OCI-M2 (cell line): ENCODE measurements around the gene SUCO.
"Not testable (repeated sequence)": the region's sequence is repeated elsewhere in the genome, so short reads cannot be mapped to it uniquely, and the experiment has no call there.

Source experiments
- DNase-seq: peaks from one replicate; lab custom pipeline; 2025; ENCODE audit not compliant: unreplicated experiment; lab: John Stamatoyannopoulos, UW

Gene SUCO

DNA sequence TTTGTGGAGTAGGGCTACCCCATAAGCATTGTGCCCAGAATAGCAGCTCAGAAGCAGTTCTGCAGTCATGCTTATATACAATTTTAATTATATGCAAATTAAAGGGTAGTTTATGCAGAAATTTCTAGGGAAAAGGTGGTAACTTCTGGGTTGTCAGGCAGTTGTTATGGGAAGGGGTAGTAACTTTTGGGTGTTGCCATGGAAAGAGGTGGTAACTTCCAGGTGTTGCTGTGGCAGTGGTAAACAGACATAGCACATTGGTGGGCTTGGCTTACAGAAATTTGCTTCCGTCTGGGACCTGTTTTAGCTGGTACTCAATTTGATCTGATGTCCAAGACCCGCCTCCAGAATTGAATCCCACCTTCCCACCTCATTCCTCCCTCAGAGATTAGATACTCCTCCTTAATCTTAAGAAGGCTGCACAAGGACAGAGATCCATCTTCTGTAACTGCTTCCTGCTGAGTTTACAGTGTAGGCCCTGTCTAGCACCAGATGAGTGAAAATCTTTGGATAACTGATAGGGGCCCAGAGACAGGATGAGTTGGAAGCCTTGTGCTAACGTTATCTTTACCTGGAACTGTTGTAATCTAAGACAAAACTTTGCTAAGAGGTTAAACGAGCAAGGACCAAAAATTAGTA, 26.7 kb downstream of the SUCO start:
- no peak for DNase-seq

DNA sequence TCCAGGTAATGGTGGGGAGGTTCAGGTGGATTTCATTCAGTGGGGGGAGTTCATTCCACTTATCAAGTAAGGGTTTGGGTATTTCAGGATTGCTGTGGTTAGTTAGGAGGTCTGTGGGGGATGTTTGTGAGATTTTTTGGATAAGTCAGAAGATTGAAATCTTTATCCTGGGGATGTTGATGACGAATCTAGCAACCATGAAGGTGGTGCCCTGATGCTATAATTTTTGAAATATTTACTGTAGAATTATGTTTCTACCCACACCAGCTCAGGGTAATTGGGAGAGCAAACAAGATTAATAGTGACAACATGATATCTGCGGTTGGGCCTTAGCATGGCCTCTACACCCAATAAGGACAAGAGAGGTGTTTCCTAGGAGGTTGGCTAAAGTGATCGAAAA, 28.3 kb downstream of the SUCO start:
- no peak for DNase-seq

DNA sequence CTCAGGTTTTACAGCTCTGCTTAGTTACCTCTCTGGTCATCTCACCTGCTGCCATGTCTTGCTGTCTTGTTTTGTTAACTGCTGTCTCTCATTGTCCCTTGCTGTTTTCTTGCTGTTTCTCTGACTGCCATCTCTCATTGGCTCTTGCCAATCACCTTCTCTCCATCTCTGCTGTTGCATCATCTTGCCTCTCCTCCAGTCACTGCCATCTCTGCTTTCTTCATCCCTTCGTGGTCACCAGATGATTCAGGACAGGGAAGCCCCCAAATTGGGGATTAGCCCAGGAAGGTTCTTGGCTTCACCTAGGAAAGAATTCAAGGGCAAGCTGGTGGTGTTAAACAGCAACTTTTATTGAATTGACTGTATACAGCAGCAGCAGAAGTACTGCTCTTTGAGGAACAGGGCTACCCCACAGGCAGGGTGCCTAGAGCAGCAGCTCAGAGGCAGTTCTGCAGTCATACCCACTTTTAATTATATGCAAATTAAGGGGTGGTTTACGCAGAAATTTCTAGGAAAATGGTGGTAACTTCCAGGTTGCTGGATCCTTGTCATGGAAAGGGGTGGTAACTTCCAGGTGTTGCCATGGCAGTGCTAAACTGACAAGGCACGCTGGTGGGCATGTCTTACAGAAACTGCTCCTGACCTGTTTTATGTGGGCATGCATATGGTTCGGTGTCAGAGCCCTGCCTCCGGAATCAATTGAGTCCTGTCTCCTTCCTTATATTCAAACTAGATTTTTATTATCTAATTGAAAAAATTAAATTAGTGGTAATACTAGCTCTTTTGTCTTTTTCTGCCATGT, 33.4 kb downstream of the SUCO start:
- DNase-seq: no peak

DNA sequence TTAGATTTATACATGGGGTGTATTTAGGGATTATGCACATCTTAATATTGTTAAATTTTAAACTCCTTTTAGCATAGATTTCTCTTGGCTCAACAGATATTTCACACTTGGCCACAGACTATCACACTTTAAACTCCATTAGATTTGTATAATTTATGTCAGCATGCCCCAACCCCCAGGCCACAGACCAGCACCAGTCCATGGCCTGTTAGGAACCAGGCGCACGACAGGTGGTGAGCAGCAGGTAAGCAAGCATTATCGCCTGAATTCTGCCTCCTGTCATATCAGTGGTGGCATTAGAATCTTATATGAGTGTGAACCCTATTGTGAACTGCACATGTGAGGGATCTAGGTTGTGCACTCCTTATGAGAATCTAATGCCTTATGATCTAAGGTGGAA, 34.8 kb downstream of the SUCO start:
- no peak for DNase-seq

DNA sequence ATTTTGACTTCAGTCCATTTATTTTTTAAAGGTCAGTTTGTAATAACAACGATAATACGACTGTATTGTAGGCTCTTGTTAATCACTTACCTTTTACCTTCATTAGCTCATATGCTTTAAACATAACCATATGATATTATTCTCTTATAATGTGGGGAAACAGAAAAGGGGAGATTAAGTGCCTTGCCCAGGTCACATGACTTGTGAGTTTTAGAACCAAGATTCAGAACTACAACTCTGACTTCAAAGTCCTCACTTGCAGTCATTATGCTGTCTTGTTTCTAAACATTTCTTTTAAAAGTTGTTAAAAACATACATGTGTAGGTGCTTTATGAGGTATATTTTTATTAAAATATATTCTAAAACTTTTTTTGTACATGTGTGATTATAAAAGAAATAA, 41.1 kb downstream of the SUCO start:
- no peak for DNase-seq

- DNase-seq: no peak
Observed at GRCh38 chr1:172578586-172578985, 45.6 kb downstream of the SUCO start.

GRCh38 chr1:172581273-172581672, 48.3 kb downstream of the SUCO start:
- DNase-seq: no peak

DNA sequence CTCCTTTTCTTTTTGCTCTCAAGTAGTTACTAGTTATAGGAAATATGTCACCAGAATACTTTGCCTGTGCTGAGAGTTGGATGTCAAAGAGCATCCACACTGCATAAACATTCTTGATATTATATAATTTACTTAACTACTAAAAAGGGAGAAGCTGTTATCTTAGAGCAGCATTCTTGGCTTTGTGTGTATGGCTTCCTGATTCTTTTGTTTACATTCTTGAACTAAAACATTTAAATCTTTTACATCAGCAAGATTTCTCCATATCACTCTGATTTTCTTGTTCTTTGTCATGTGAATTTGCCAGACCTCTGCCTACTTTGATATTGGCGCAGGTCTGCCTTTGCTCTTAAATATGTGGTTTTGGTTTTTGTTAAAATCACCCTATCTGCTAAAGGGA, 48.8 kb downstream of the SUCO start:
- DNase-seq: no peak

DNA sequence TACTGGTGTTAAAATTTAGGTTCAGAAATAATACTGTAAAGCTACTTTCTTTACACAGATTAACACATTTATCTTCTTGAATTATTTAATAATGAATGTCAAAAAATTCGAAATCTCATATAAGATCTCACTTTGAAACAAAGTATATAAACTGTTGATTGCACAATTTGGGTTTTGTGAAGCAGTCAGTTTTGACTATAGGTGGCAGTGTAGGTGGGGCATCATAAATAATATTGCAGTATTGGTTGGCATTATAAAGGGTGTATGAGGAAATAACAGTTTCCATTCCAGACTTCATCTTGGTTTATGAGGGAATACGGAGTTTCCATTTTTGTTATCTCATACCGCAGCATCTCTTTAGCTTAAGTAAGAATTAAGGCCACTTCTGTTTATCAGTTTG, 49.9 kb downstream of the SUCO start:
- no peak for DNase-seq

- DNase-seq: no peak
Observed at GRCh38 chr1:172585348-172585747, 52.4 kb downstream of the SUCO start.

- DNase-seq: no peak
Observed at GRCh38 chr1:172585861-172586260, 52.9 kb downstream of the SUCO start.

DNA sequence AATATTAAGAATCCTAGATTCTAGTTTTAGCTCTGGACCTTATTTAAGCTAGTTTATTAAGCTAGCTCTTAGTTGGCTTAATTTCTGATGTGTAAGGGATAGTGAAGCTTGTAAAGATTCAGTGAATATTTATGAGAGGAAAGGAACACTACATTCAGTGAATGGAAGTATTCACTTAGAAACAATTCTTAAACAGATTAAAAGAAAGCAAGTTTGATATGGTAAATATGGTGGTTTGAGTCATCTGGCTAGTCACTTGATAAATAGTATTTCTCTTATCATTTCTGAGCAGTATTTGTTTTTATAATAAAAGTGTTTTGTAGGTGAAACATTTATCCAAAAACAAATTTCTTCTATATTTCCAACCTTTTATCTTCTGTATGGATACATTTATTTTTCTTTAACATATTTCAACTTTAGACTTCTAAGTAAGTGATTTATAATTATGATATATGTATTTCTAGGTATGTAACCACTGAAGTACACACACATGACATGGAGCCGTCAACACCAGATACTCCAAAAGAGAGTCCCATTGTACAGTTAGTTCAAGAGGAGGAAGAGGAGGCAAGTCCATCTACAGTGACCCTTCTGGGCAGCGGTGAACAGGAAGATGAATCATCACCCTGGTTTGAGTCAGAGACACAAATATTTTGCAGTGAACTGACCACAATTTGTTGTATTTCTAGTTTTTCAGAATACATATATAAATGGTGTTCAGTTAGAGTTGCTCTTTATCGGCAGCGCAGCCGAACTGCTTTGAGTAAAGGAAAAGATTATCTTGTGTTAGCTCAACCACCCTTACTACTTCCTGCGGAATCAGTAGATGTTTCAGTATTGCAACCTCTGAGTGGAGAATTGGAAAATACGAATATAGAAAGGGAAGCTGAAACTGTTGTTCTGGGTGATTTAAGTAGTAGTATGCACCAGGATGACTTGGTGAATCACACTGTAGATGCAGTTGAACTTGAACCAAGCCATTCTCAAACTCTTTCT, 55.6 kb downstream of the SUCO start:
- DNase-seq: no peak

DNA sequence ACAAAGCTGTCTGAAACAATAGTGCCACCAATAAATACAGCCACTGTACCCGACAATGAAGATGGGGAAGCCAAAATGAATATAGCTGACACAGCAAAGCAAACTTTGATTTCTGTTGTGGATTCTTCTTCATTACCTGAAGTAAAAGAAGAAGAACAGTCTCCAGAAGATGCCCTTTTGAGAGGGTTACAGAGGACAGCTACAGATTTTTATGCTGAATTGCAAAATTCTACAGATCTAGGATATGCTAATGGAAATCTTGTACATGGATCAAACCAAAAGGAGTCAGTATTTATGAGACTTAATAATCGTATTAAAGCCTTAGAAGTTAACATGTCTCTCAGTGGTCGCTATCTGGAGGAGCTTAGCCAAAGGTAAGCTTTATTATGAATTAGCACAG, 56.6 kb downstream of the SUCO start:
- no peak for DNase-seq

GRCh38 chr1:172591429-172591828, 58.5 kb downstream of the SUCO start:
- not testable (repeated sequence) for DNase-seq

- not testable (repeated sequence) for DNase-seq
Observed at GRCh38 chr1:172595066-172595465, 62.1 kb downstream of the SUCO start.

DNA sequence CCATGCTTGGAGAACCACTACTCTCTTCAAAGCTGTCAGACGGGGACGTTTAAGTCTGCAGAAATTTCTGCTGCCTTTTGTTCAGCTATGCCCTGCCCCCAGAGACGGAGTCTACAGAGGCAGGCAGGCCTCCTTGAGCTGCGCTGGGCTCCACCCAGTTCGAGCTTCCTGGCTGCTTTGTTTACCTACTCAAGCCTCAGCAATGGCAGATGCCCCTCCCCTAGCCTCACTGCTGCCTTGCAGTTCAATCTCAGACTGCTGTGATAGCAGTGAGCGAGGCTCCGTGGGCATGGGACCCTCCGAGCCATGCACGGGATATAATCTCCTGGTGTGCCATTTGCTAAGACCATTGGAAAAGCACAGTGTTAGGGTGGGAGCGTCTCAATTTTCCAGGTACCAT, 63.8 kb downstream of the SUCO start:
- not testable (repeated sequence) for DNase-seq

GRCh38 chr1:172599912-172600311, 67.0 kb downstream of the SUCO start:
- no peak for DNase-seq

DNA sequence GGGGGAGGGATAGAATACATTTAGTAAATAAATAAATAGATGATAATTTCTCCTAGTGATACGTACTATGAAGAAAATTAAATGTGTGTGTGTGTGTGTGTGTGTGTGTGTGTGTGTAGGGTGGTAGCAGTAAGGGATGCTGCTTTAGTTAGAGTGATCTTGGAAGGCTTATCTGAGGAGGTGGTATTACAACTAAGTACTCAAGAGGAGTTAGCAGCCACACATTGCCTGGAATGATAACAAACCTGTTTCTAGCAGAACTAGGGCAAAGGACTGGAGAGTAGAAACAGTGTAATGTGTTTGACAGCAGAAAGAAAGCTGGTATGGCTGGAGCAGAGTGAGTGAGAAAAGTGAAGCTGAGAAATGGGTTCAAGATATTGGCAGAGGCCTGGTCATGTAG, 67.7 kb downstream of the SUCO start:
- DNase-seq: no peak

DNA sequence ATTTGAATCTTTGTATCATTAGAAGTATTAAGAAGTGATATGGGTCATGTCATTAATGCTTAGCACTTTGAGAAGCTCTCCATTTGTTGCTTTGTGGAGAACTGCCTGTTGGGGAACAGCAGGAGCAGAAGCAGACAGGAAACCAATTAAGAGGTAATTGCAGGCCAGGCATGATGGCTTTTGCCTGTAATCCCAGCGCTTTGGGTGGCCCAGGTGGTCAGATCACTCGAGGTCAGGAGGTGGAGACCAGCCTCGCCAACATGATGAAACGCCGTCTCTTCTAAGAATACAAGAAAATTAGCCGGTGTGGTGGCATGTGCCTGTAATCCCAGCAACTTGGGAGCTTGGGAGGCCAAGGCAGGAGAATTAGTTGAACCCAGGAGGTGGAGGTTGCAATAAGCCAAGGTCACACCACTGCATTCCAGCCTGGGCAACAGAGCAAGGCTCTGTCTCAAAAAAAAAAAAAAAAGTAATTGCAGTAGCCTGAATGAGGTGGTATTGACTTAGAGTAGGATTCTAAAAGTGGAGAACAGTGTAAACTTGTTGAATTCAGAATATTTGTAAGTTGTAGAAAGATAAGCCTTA, 68.2 kb downstream of the SUCO start:
- DNase-seq: no peak

DNA sequence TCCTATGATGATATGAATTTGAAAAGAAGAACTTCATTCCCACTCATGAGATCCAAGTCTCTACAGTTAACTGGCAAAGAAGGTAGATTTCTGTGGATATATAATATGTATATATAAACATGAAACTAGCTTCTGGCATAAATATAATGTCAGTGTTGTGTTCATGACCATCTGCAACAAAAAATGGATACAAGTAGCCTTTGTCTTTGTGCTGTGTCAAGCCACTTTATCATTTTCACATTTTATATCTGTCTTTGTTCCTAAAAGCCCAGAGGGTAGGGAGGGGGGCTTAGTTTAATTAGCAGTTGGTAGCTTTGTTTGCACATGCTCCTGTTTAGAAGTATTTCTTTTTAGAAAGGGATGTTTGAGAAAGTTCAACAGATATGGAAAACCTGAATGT, 69.8 kb downstream of the SUCO start:
- no peak for DNase-seq

- no peak for DNase-seq
Observed at GRCh38 chr1:172603816-172604215, 70.9 kb downstream of the SUCO start.
